ENCODE measurements around the gene GNAI2.
"Not testable (repeated sequence)": the region's sequence is repeated elsewhere in the genome, so short reads cannot be mapped to it uniquely, and the experiment has no call there.

Gene GNAI2

DNA sequence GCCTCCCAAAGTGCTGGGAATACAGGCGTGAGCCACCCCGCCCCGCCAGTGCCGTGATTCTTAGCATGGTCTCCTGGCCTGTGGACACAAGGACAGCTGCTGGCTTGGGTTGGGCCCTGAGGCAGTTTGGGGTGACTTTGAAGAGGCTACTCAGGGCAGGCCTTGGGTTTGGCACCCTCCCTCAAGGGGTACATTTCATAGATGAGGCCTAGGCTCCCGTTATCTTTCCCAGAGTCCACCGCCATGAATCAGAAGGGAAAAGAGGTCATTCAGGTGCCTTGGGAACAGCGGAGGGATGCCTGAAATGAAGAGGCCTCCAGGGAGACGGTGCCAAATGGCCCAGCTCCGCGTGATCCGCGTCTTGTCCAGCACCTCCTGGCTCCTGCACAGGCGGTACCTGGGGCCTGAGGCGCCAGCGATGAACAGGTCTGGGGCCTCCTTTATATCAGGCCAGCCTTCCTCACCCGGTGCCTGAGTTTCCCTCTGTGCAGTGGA is 9.3 kb downstream of the GNAI2 start:
- no peak for DNase-seq (ENCODE audit: low spot score)

- peak; percentile 82 for DNase-seq (ENCODE audit: low spot score)
Observed at GRCh38 chr3:50245831-50246516, 10.0 kb downstream of the GNAI2 start.

DNA sequence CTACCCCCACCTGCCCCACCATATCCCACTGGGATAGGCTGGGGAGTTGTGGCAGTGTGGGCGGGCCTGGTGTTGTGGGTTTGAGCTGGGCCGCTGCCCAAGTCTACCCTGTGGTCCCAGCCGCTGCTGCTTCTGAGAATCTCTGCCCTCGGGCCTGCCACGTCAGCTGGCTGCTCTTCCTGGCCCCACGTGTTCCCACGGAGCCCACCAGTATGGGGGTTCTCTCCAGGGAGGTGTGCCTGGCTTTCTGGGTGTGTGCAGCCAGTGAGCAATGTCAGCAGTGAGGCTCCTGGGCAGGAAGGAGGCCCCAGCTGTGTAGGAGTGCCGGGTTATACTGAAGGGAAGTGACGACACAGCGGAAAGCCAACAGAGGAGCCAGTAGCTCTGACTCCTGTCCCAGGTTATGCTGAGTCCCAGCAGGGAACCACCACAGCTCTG is 10.5 kb downstream of the GNAI2 start:
- DNase-seq (ENCODE audit: low spot score) = no peak

GRCh38 chr3:50248387-50248786 is 12.4 kb downstream of the GNAI2 start:
- DNase-seq (ENCODE audit: low spot score) = no peak

DNA sequence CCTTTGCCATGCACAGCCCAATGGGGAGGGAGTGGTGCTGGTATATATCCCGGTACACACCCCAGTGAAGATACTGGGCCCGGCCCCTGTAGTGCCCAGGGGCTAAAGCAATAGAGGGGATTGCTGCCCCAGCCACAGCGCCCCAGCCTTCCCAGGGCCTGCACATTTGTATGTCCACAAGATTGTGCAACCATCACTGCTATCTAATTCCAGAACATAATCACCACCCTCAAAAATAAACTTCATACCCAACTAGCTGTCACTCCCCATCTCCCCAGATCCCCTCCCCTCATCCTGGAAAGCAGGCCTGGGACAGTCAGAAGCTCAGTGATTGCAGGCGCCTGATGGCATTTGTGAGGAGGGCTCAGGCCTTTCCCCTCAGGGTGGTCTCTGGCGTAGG is 13.5 kb downstream of the GNAI2 start:
- DNase-seq (ENCODE audit: low spot score) = no peak

GRCh38 chr3:50250514-50250913 is 14.5 kb downstream of the GNAI2 start:
- no peak for DNase-seq (ENCODE audit: low spot score)

GRCh38 chr3:50251220-50251619 is 15.2 kb downstream of the GNAI2 start:
- DNase-seq (ENCODE audit: low spot score) = no peak

GRCh38 chr3:50254577-50255250 is 18.7 kb downstream of the GNAI2 start:
- no peak for DNase-seq (ENCODE audit: low spot score)

- no peak for DNase-seq (ENCODE audit: low spot score)
Observed at GRCh38 chr3:50255251-50255615, 19.2 kb downstream of the GNAI2 start.

DNA sequence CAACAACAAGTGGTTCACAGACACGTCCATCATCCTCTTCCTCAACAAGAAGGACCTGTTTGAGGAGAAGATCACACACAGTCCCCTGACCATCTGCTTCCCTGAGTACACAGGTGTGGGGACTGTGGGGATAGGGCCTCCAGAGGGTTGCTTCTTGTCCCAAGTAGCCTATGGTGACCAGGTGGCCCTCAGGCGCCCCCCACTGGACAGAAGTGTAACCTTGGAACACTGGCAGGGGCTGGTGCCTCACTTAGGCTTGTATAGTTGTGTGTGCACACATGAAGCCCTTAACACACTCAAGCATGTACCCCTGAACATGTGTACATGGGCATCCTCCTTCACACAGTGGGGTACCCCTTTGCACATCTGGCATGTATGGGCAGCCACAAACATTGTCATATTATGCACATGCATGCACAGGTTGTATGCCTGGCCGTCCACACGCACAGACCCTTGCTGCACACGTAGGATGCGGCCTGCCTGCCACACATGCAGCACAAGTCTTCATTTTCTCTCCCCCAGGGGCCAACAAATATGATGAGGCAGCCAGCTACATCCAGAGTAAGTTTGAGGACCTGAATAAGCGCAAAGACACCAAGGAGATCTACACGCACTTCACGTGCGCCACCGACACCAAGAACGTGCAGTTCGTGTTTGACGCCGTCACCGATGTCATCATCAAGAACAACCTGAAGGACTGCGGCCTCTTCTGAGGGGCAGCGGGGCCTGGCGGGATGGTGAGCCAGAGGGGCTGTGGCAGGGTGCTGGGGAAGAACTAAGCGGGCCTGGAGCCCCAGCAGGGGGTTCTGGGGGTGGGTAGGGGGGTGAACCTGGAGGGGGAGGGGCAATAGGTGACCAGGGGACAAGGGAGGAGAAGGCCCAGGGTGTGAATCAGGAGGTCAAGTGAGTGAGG is 21.2 kb downstream of the GNAI2 start:
- no peak for DNase-seq (ENCODE audit: low spot score)

DNA sequence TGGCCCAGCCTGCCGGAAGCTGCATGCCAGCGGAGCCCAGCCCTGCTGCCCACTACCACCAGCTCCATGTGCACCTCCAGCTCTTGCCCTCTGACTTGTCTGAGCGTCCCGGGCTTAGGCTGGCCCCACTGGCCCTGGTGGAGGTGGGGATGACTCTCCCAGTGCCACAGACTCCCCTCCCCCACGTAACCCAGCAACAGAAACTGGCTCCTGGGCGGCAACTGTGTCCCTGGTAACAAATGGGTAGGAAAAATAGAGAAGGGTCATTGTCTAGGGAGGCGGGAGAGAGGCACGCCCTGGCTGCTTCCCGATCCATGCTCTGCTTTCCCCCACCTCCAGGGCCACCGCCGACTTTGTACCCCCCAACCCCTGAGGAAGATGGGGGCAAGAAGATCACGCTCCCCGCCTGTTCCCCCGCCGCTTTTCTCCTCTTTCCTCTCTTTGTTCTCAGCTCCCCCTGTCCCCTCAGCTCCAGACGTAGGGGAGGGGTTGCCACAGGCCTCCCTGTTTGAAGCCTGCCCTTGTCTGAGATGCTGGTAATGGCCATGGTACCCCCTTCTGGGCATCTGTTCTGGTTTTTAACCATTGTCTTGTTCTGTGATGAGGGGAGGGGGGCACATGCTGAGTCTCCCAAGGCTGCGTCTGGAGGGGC is 22.2 kb downstream of the GNAI2 start:
- DNase-seq (ENCODE audit: low spot score) = no peak

GRCh38 chr3:50258979-50259378 is 23.0 kb downstream of the GNAI2 start:
- DNase-seq (ENCODE audit: low spot score) = no peak

DNA sequence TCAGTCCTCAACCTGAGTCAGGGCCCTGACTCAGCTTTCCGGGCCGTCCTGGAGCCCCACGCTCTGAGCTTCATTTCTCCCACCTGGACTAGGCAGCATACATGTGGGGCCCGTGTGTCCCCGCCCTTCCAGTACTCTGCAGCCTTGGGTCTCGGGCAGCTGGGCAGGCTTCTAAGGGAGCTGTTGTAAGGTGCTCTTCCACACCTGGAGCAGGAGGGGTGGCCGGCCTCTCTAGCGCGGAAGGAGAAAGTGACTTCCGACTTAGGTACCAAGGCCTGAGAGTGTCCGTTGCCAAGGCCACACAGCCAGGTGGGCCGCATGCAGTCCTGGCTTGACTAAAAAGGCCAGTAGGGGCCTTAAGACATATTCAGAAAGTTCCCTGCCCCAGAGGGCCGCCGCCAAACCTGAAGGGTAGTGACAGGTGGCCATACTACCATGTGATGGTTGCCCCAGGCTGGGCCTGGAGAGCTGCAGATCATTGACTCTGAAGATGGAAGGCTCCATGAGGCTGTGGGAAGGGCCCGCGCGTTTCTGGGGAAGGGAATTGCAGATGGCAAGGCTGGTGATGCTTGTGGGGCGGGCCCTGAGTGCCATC is 23.5 kb downstream of the GNAI2 start:
- DNase-seq (ENCODE audit: low spot score) = no peak

DNA sequence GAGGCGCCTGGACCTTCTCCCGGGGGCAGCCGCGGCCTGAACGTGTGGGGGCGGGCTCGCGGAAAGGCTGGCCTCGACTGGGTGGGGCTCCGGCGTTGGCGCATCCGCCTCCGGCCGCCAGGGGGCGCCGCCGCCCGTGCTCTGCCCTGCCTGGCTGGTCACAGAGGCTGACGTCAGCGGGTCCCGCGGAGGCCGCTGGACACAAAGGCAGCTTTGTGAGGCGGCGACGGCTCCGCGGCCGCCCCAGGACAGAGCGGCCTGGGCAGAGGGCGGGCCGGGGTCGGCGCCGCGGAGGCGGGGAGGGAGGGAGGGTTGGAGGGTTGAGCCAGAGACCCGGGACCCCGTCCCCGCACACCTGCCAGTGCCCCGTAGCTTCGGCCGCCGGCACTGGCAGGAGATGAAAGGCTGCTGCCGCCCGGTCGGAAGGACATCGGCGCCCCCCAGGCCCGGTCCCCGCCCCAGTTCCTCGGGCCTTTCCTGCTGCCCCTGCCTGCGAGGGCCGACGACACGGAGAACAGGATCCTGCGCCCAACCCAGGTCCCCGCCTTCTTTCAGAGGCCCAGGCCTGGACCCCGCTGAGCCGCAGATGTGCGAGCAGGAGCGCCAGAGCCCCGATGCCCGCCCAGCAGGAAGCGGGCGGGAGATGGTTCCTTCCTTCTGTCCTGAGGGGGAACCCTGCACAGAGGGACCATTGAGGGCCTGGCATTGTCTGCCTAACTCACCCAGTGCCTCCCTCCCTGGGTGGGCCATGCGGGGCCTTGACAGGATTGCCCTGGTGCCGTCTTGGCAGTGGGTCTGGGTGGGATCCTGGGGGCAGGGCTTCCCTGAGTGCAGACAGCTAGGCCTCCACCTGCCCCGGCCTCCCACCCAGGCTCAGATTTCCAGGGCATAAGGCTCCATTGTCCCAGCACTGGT is 24.3 kb downstream of the GNAI2 start:
- DNase-seq (ENCODE audit: low spot score) = peak; percentile 96

DNA sequence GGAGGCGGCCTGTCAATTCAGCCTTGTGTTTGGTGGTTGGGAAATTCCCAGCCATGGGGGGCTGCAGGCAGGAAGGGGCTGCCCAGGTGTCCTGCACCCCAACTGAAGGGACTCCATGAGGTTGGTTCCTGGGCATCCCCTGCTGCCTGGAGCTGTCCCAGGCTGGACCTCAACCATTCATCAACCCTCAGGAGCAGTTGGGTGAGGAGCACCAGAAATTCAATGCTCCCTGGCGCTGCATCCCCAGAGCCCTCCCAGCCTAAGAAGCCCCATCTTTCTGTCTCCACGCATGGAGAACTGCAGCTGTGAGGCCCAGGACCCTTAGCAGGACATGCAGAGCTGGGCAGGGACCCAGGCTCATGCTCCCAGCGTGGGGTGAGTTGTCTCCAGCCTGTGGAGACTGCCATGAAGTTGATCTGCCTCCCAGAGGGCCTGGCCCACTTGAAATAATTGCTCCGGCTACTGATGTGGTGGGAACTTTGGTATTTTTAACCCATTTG is 25.0 kb downstream of the GNAI2 start:
- no peak for DNase-seq (ENCODE audit: low spot score)

GRCh38 chr3:50261505-50261904 is 25.5 kb downstream of the GNAI2 start:
- DNase-seq (ENCODE audit: low spot score) = no peak

- not testable (repeated sequence) for DNase-seq (ENCODE audit: low spot score)
Observed at GRCh38 chr3:50262200-50262599, 26.2 kb downstream of the GNAI2 start.

DNA sequence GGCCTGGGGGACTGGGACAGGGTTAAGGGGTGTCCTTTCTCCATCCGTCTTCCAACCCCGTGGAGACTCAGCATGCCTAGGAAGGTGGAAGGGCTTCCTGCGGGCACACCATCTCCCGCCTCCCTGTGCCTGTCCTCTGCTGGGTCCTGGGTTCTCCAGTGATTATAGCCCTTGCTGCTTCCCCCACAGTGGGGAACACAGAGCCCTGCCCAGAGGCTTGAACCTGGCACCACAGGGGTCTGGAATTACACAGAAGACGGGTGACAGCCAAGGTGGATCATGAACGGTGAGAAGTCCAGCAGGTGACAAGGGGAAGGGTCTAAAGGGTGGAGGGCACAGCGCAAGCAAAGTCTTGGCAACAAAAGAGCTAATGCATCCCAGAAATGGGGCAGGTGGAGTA is 26.8 kb downstream of the GNAI2 start:
- no peak for DNase-seq (ENCODE audit: low spot score)

GRCh38 chr3:50263478-50264382 is 27.7 kb downstream of the GNAI2 start:
- no peak for DNase-seq (ENCODE audit: low spot score)

All from globus pallidus (tissue), 1 donor.